Measurements from ENCODE around the gene UCK2. TPM values are rescaled to one million over a fixed set of nuclear protein-coding genes. Genes with fewer than 3 reads are reported as not detected.
"Not testable (repeated sequence)": the region's sequence is repeated elsewhere in the genome, so short reads cannot be mapped to it uniquely, and the experiment has no call there.

UCK2 gene
- total and polyA plus RNA-seq, 10 of the 15 experiments (the other 5 are each of a cell fraction or from before 2014, with no cell fraction given) = 55.3 to 106 (median 84.9) TPM

- TF ChIP-seq ZNF24 (IDR thresholded peaks at IDR 0.05) (no peak), LARP7 (IDR thresholded peaks at IDR 0.05) (peak; percentile 93), NR2C1 (IDR thresholded peaks at IDR 0.05) (peak; percentile 44; the same call in 1 of the 2 replicates), POLR2AphosphoS5 (IDR thresholded peaks at IDR 0.05; ENCODE audit: low read length) (peak; percentile 3; the same call in 1 of the 2 replicates), SREBF2 (IDR thresholded peaks at IDR 0.05; ENCODE audit: low read length) (no peak), RAD21 (IDR thresholded peaks at IDR 0.05; ENCODE audit: insufficient read depth, low read depth, low read length) (peak; percentile 43; the same call in 1 of the 2 replicates), TBL1XR1 (IDR thresholded peaks at IDR 0.05; ENCODE audit: low read depth, low read length) (no peak), TCF12 (IDR thresholded peaks at IDR 0.05; ENCODE audit: low read depth, low read length) (peak; percentile 34; the same call in 1 of the 2 replicates), HDAC6 (IDR thresholded peaks at IDR 0.05; ENCODE audit: unreplicated experiment) (no peak)
These were observed at the start of gene UCK2 (continued) for GRCh38 chr1:165827268-165828102.

- H3K27ac ChIP-seq (ENCODE audit: control insufficient read depth, insufficient read depth); ATAC-seq; H3K4me1 ChIP-seq (ENCODE audit: control insufficient read depth, insufficient read depth, low read length); H3K9me3 ChIP-seq (replicated peaks; ENCODE audit: control insufficient read depth, insufficient read depth, low read length); H3K27me3 ChIP-seq (replicated peaks in 1 of 2; ENCODE audit: control insufficient read depth in 2 of 2, insufficient read depth in 2 of 2, low read length in 1 of 2); H3K36me3 ChIP-seq (ENCODE audit: control insufficient read depth in 2 of 2, insufficient read depth in 2 of 2, low read length in 1 of 2); DNase-seq (ENCODE audit: low read depth, low spot score); FAIRE-seq; H4K20me1 ChIP-seq (ENCODE audit: control insufficient read depth, insufficient read depth); H3K4me2 ChIP-seq (ENCODE audit: control insufficient read depth, insufficient read depth); BruUV-seq (replicated peaks); H2AFZ ChIP-seq (ENCODE audit: control insufficient read depth, low read depth, low read length); CTCF ChIA-PET; POLR2A ChIA-PET; H3K79me2 ChIP-seq (ENCODE audit: control insufficient read depth, insufficient read depth, low read length); SMC1A ChIA-PET (ENCODE audit: uncharacterized antibody, unreplicated experiment); H3K4me3 ChIP-seq; RAD21 ChIA-PET (ENCODE audit: unreplicated experiment); in situ Hi-C loops (cut with MboI); H3K9ac ChIP-seq (ENCODE audit: control insufficient read depth, insufficient read depth, low read length); intact Hi-C loops (cut with micrococcal nuclease; ENCODE audit: unreplicated experiment): not testable (repeated sequence)
- 50% methylated on average over 1 of the region's 3 CpGs for WGBS (ENCODE audit: insufficient coverage, insufficient replicate concordance, low lambda C conversion rate, missing lambda C conversion rate)
These were observed 49.2 kb upstream of the UCK2 start for GRCh38 chr1:165778197-165778596.

GRCh38 chr1:165783519-165783918, 43.9 kb upstream of the UCK2 start:
- H3K4me1 ChIP-seq (ENCODE audit: control insufficient read depth, insufficient read depth, low read length); H3K27me3 ChIP-seq (replicated peaks in 1 of 2; ENCODE audit: control insufficient read depth in 2 of 2, insufficient read depth in 2 of 2, low read length in 1 of 2); H3K79me2 ChIP-seq (ENCODE audit: control insufficient read depth, insufficient read depth, low read length); H3K9ac ChIP-seq (ENCODE audit: control insufficient read depth, insufficient read depth, low read length); POLR2A ChIA-PET; intact Hi-C loops (cut with micrococcal nuclease; ENCODE audit: unreplicated experiment); BruUV-seq (replicated peaks); H4K20me1 ChIP-seq (ENCODE audit: control insufficient read depth, insufficient read depth); FAIRE-seq; DNase-seq (ENCODE audit: low read depth, low spot score); ATAC-seq; RAD21 ChIA-PET (ENCODE audit: unreplicated experiment); H3K9me3 ChIP-seq (replicated peaks; ENCODE audit: control insufficient read depth, insufficient read depth, low read length); H2AFZ ChIP-seq (ENCODE audit: control insufficient read depth, low read depth, low read length); H3K27ac ChIP-seq (ENCODE audit: control insufficient read depth, insufficient read depth); H3K36me3 ChIP-seq (ENCODE audit: control insufficient read depth in 2 of 2, insufficient read depth in 2 of 2, low read length in 1 of 2); H3K4me3 ChIP-seq; in situ Hi-C loops (cut with MboI); H3K4me2 ChIP-seq (ENCODE audit: control insufficient read depth, insufficient read depth); CTCF ChIA-PET: not testable (repeated sequence)
- 60% methylated on average over 11 of the region's 11 CpGs for WGBS (ENCODE audit: insufficient coverage, insufficient replicate concordance, low lambda C conversion rate, missing lambda C conversion rate)
- SMC1A ChIA-PET (ENCODE audit: uncharacterized antibody, unreplicated experiment) = interaction anchor here (0.6 kb wide), 1 partner anchor 146 kb away, joined by 3 read pairs; no protein-coding TSS in a partner anchor
